ENCODE measurements around the gene PXDN.

- TF ChIP-seq RFX5 (IDR thresholded peaks at IDR 0.05; ENCODE audit: low read depth, low read length), result no peak
- TF ChIP-seq, protein P1, sequence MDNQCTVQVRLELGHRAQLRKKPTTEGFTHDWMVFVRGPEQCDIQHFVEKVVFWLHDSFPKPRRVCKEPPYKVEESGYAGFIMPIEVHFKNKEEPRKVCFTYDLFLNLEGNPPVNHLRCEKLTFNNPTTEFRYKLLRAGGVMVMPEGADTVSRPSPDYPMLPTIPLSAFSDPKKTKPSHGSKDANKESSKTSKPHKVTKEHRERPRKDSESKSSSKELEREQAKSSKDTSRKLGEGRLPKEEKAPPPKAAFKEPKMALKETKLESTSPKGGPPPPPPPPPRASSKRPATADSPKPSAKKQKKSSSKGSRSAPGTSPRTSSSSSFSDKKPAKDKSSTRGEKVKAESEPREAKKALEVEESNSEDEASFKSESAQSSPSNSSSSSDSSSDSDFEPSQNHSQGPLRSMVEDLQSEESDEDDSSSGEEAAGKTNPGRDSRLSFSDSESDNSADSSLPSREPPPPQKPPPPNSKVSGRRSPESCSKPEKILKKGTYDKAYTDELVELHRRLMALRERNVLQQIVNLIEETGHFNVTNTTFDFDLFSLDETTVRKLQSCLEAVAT (IDR thresholded peaks at IDR 0.05), result no peak
- TF ChIP-seq, protein P2, sequence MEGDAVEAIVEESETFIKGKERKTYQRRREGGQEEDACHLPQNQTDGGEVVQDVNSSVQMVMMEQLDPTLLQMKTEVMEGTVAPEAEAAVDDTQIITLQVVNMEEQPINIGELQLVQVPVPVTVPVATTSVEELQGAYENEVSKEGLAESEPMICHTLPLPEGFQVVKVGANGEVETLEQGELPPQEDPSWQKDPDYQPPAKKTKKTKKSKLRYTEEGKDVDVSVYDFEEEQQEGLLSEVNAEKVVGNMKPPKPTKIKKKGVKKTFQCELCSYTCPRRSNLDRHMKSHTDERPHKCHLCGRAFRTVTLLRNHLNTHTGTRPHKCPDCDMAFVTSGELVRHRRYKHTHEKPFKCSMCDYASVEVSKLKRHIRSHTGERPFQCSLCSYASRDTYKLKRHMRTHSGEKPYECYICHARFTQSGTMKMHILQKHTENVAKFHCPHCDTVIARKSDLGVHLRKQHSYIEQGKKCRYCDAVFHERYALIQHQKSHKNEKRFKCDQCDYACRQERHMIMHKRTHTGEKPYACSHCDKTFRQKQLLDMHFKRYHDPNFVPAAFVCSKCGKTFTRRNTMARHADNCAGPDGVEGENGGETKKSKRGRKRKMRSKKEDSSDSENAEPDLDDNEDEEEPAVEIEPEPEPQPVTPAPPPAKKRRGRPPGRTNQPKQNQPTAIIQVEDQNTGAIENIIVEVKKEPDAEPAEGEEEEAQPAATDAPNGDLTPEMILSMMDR (IDR thresholded peaks at IDR 0.05 in 2 of 3, conservative IDR thresholded peaks at IDR 0.05 in 1 of 3; ENCODE audit: insufficient read depth in 2 of 3, low read depth in 1 of 3, low read length in 3 of 3), result no peak
Observed at GRCh38 chr2:1645761-1646476, 98.4 kb downstream of the PXDN start.

All from K562 (cell line).